ENCODE data around the gene PHETA1. TPM values are rescaled to one million over a fixed set of nuclear protein-coding genes. Genes with fewer than 3 reads are reported as not detected.

Gene PHETA1
- polyA plus RNA-seq, 2 of the 4 experiments (the other 2 are of a cell fraction), result 2.9 to 7.1 TPM

GRCh38 chr12:111417784-111418593 lies 49.1 kb upstream of the PHETA1 start:
- ATAC-seq, result no peak
- WGBS (ENCODE audit: missing lambda C conversion rate), result 95% methylated on average over 48 of the region's 67 CpGs
- CTCF ChIA-PET, result interaction anchor here (2.4 kb wide), 1 partner anchor 21 kb away, joined by 13 read pairs; no protein-coding TSS in a partner anchor

GRCh38 chr12:111417290-111417689 lies 48.4 kb upstream of the PHETA1 start:
- 87% methylated on average over 2 of the region's 2 CpGs for WGBS (ENCODE audit: missing lambda C conversion rate)
- FAIRE-seq, result no peak
- no peak overlapping the region for H3K4me2 ChIP-seq
- TF ChIP-seq E2F6 (IDR thresholded peaks at IDR 0.05; ENCODE audit: borderline replicate concordance, low read depth) (no peak), MYC (IDR thresholded peaks at IDR 0.05; ENCODE audit: borderline replicate concordance, low read length) (no peak)
- peaks cover 14% of the 10 kb centered on the region; the same call in 2 of the 3 replicates for H3K4me1 ChIP-seq
- H3K27ac ChIP-seq, result no peak overlapping the region
- no peaks in the 10 kb centered on the region for H3K9me3 ChIP-seq
- no peak overlapping the region for H3K4me3 ChIP-seq
- no peak for DNase-seq (ENCODE audit: low read depth in 1 of 2, low spot score in 1 of 2)
- POLR2A ChIA-PET, result no interaction called here
- no peak for ATAC-seq
- CTCF ChIA-PET, result interaction anchor here (2.3 kb wide), 1 partner anchor 21 kb away, joined by 9 read pairs; no protein-coding TSS in a partner anchor

More at GRCh38 chr12:111417784-111418593, 49.1 kb upstream of the PHETA1 start:
- Histone ChIP-seq H3K9me3 (no peaks in the 10 kb centered on the region), H3K27ac (no peak overlapping the region), H3K4me1 (peaks cover 12% of the 10 kb centered on the region; the same call in 2 of the 3 replicates), H3K4me2 (no peak overlapping the region), H3K4me3 (no peak overlapping the region)
- TF ChIP-seq HMGXB4 (CRISPR knock-in tag; IDR thresholded peaks at IDR 0.05; ENCODE audit: borderline replicate concordance), result no peak
- no peak for TF ChIP-seq GATA3 (IDR thresholded peaks at IDR 0.05; ENCODE audit: borderline replicate concordance)
- no peak for TF ChIP-seq FOSB (CRISPR knock-in tag; IDR thresholded peaks at IDR 0.05)
- TF ChIP-seq ESRRA (IDR thresholded peaks at IDR 0.05; ENCODE audit: borderline replicate concordance, low read length), result no peak
- POLR2A ChIA-PET, result no interaction called here
- no peak for FAIRE-seq
- DNase-seq (ENCODE audit: low read depth in 1 of 2, low spot score in 1 of 2), result no peak

- DNase-seq (ENCODE audit: low read depth in 1 of 2, low spot score in 1 of 2) (no peak), FAIRE-seq (no peak), ATAC-seq (no peak)
- Histone ChIP-seq H3K27ac (no peak overlapping the region), H3K9me3 (no peaks in the 10 kb centered on the region), H3K4me1 (peaks cover 20% of the 10 kb centered on the region), H3K4me3 (no peak overlapping the region), H3K4me2 (no peak overlapping the region)
- TF ChIP-seq MAX (IDR thresholded peaks at IDR 0.05) (no peak), ZFP36 (IDR thresholded peaks at IDR 0.05; ENCODE audit: borderline replicate concordance, partially characterized antibody) (peak; percentile 62), RARB (CRISPR knock-in tag; IDR thresholded peaks at IDR 0.05) (no peak)
- POLR2A ChIA-PET, result no interaction called here
- CTCF ChIA-PET, result interaction anchor here (5.0 to 8.6 kb wide), 2 partner anchors 17 to 37 kb away, joined by 21 to 103 read pairs; no protein-coding TSS in a partner anchor
- 90% methylated on average over 7 of the region's 7 CpGs for WGBS (ENCODE audit: missing lambda C conversion rate)
Measured at GRCh38 chr12:111414711-111415252, 45.9 kb upstream of the PHETA1 start.

GRCh38 chr12:111413442-111414086 lies 44.7 kb upstream of the PHETA1 start:
- ChIA-PET POLR2A (interaction anchor here (0.6 kb wide), 1 partner anchor 88 kb away, joined by 4 read pairs; no protein-coding TSS in a partner anchor), CTCF (interaction anchor here (0.6 to 8.6 kb wide), 7 partner anchors 14 to 260 kb away, joined by 3 to 103 read pairs (median 8); no protein-coding TSS in a partner anchor)
- ATAC-seq (peak; percentile 17 to 24; a peak in 3 of 6 replicates), DNase-seq (ENCODE audit: low read depth in 1 of 2, low spot score in 1 of 2) (no peak), FAIRE-seq (no peak)
- TF ChIP-seq POLR2AphosphoS2 (conservative IDR thresholded peaks at IDR 0.05; ENCODE audit: low read length) (no peak), TFCP2L1 (CRISPR knock-in tag; IDR thresholded peaks at IDR 0.05) (no peak), MAX (IDR thresholded peaks at IDR 0.05) (no peak), EP300 (IDR thresholded peaks at IDR 0.05) (no peak), BHLHE40 (IDR thresholded peaks at IDR 0.05; ENCODE audit: low read depth, low read length) (no peak), FOSL2 (IDR thresholded peaks at IDR 0.05) (0 out of 2 replicates have a peak, but pooled peaks have one; percentile 6), FOSL2 (CRISPR knock-in tag; IDR thresholded peaks at IDR 0.05) (0 out of 2 replicates have a peak, but pooled peaks have one; percentile 13), MAFK (IDR thresholded peaks at IDR 0.05; ENCODE audit: partially characterized antibody) (no peak), HOXB13 (CRISPR knock-in tag; IDR thresholded peaks at IDR 0.05; ENCODE audit: low read depth) (no peak)
- 80% methylated on average over 12 of the region's 12 CpGs for WGBS (ENCODE audit: missing lambda C conversion rate)
- Histone ChIP-seq H3K4me1 (peaks cover 28% of the 10 kb centered on the region), H3K9me3 (no peaks in the 10 kb centered on the region), H3K27ac (peak overlapping the region in 1 of 2 experiments; percentile 27; a peak in 1 of 6 replicates), H3K4me3 (no peak overlapping the region), H3K4me2 (peak overlapping the region; percentile 30; the same call in 1 of the 3 replicates)

Measured in A549 (cell line).